K562 (cell line): Measurements from ENCODE around the gene LONRF2. TPM values are rescaled to one million over a fixed set of nuclear protein-coding genes. Genes with fewer than 3 reads are reported as not detected.

Experiments used
- ATAC-seq: fragments of 200-7000 bp; cut with Tn5 transposase; 3 replicates; pipeline ENCODE4 v1.9.1; 2020; ENCODE audit warnings: moderate library complexity
- BruUV-seq: library from RNA; stranded (reverse); fragments of 400-500 nt; replicated peaks from 2 replicates; lab custom pipeline; 2021; lab: Mats Ljungman, UMichigan
- CTCF ChIA-PET: fragments of 300-600 bp; formaldehyde crosslinking; extraction: SDS; loops from one replicate; lab custom pipeline; 2021; ENCODE audit warnings: low intra/inter-chr PET ratio; lab: Yijun Ruan, JAX
- POLR2A ChIA-PET: fragments of 300-600, 350-650 bp; sonication (Branson Sonifier 250); formaldehyde crosslinking; extraction: SDS; loops from one replicate; lab custom pipeline; 2021; ENCODE audit warnings: antibody characterized with exemption, inconsistent platforms; lab: Yijun Ruan, JAX
- DNase-seq, 4 experiments: peaks; one replicate each; pipeline versions ENCODE4 v3.0.0 to v3.0.0-alpha.2; 2011 to 2018; ENCODE audit warnings: low spot score in 3 of 4, mixed read lengths in 3 of 4; ENCODE audit errors: extremely low read depth in 1 of 4
- FAIRE-seq: peaks from 2 replicates; lab custom pipeline; 2011; peaks lifted over from hg19 to GRCh38; lab: Jason Lieb, UNC
- H2AFZ ChIP-seq: 2 replicates; pipeline ENCODE4 v1.6.0; 2011; ENCODE audit warnings: low read depth, low read length, control low read depth, inconsistent platforms
- H3K27ac ChIP-seq: fragments of 200-600 bp; 3 replicates; pipeline ENCODE4 v1.8.0; 2011; ENCODE audit warnings: low read depth, mild to moderate bottlenecking, control low read depth, inconsistent platforms, low read length, moderate library complexity, mixed read lengths; ENCODE audit errors: extremely low read depth
- H3K27me3 ChIP-seq, 2 experiments: fragments of 300-600 bp in 1 of 2; 2 replicates in 1 of 2; 3 replicates in 1 of 2; pipeline versions ENCODE4 v1.6.0 to v1.8.0; 2011; ENCODE audit warnings: inconsistent platforms in 2 of 2, low read length in 2 of 2, mild to moderate bottlenecking in 1 of 2, mixed read lengths in 1 of 2, moderate library complexity in 1 of 2; ENCODE audit not compliant: control insufficient read depth in 2 of 2, insufficient read depth in 2 of 2
- H3K36me3 ChIP-seq: fragments of 300-600 bp; 3 replicates; pipeline ENCODE4 v1.8.0; 2011; ENCODE audit warnings: mild to moderate bottlenecking, low read length, inconsistent platforms; ENCODE audit not compliant: control insufficient read depth, insufficient read depth
- H3K4me1 ChIP-seq, 2 experiments: fragments of 200-600 bp in 1 of 2; replicated peaks in 1 of 2; 2 replicates in 1 of 2; 3 replicates in 1 of 2; pipeline versions ENCODE4 v1.5.1 to v1.8.0; 2011; ENCODE audit warnings: inconsistent platforms in 2 of 2, low read length in 2 of 2, mild to moderate bottlenecking in 1 of 2, mixed read lengths in 1 of 2, moderate library complexity in 1 of 2; ENCODE audit not compliant: control insufficient read depth in 2 of 2, insufficient read depth in 2 of 2
- H3K4me2 ChIP-seq: 2 replicates; pipeline ENCODE4 v1.6.1; 2011; ENCODE audit warnings: low read length, control low read depth, inconsistent platforms, mixed read lengths; ENCODE audit not compliant: insufficient read depth
- H3K4me3 ChIP-seq: fragments of 200-600 bp; sonication (generic), shearing (Covaris generic); 2 replicates; pipeline ENCODE4 v1.5.1; 2016; ENCODE audit warnings: control low read depth, inconsistent platforms
- H3K79me2 ChIP-seq: fragments of 200-600 bp; 3 replicates; pipeline ENCODE4 v1.8.0; 2011; ENCODE audit warnings: low read length, inconsistent platforms; ENCODE audit not compliant: control insufficient read depth, insufficient read depth
- H3K9ac ChIP-seq, 2 experiments: 2 replicates each; pipeline versions ENCODE4 v1.6.0 to v1.6.1; 2011; ENCODE audit warnings: low read depth in 2 of 2, low read length in 2 of 2, control low read depth in 1 of 2, inconsistent platforms in 1 of 2, mild to moderate bottlenecking in 1 of 2, mixed read lengths in 1 of 2; ENCODE audit not compliant: insufficient read depth in 1 of 2
- H3K9me1 ChIP-seq: one replicate; pipeline ENCODE4 v1.6.0; 2011; ENCODE audit warnings: inconsistent platforms, mild to moderate bottlenecking, low read length, moderate library complexity; ENCODE audit not compliant: control insufficient read depth, insufficient read depth
- H3K9me3 ChIP-seq: replicated peaks from 2 replicates; pipeline ENCODE4 v1.5.1; 2011; ENCODE audit warnings: low read depth, low read length, inconsistent platforms; ENCODE audit not compliant: control insufficient read depth, insufficient read depth
- H4K20me1 ChIP-seq: replicated peaks from 2 replicates; pipeline ENCODE4 v1.6.1; 2011; ENCODE audit warnings: low read length, inconsistent platforms, mixed read lengths; ENCODE audit not compliant: control insufficient read depth, insufficient read depth
- GTF2A2 ChIP-seq: IDR thresholded peaks from 2 replicates; pipeline ENCODE4 v1.6.1; 2016; ENCODE audit warnings: mild to moderate bottlenecking, missing genetic modification characterization, missing compliant biosample characterization
- HDAC1 ChIP-seq, 2 experiments: fragments of 450-650 bp; IDR thresholded peaks; 2 replicates each; pipeline ENCODE4 v1.6.1; 2016 to 2017; ENCODE audit warnings: inconsistent platforms in 1 of 2, mild to moderate bottlenecking in 1 of 2, moderate library complexity in 1 of 2
- KLF10 ChIP-seq: fragments of 250-450 bp; sonication (Bioruptor Pico); IDR thresholded peaks from 2 replicates; pipeline ENCODE4 v1.6.1; 2021; ENCODE audit warnings: matching md5 sums
- MED1 ChIP-seq: sonication (generic); formaldehyde crosslinking; IDR thresholded peaks from 2 replicates; pipeline ENCODE4 v1.8.1; 2023; ENCODE audit warnings: missing genetic modification reagents, borderline replicate concordance
- NR3C1 ChIP-seq: sonication (generic); formaldehyde crosslinking; IDR thresholded peaks from 2 replicates; pipeline ENCODE4 v1.8.1; 2022; ENCODE audit warnings: missing genetic modification reagents
- PCBP1 ChIP-seq: fragments of 200-400 bp; formaldehyde crosslinking; IDR thresholded peaks from 2 replicates; pipeline ENCODE4 v1.6.1; 2018; ENCODE audit warnings: mild to moderate bottlenecking, low read depth, low read length; ENCODE audit not compliant: poor library complexity, severe bottlenecking
- PTRF ChIP-seq: fragments of 450-650 bp; IDR thresholded peaks from 2 replicates; pipeline ENCODE4 v1.6.1; 2016; ENCODE audit warnings: mild to moderate bottlenecking, missing genetic modification characterization, missing compliant biosample characterization
- SMC3 ChIP-seq: conservative IDR thresholded peaks from 2 replicates; pipeline ENCODE4 v1.6.1; 2011; ENCODE audit warnings: low read depth, low read length, improper control_type of control experiment; ENCODE audit not compliant: insufficient read depth
- TCF7L2 ChIP-seq: fragments of 150-350 bp; IDR thresholded peaks from 2 replicates; pipeline ENCODE4 v1.6.1; 2016; ENCODE audit warnings: low read depth, mild to moderate bottlenecking, low read length, moderate library complexity
- UBTF ChIP-seq, 2 experiments: IDR thresholded peaks; 2 replicates each; pipeline ENCODE4 v1.6.1; 2012; ENCODE audit warnings: improper control_type of control experiment in 2 of 2, low read depth in 2 of 2, low read length in 2 of 2, borderline replicate concordance in 1 of 2
- ZNF124 ChIP-seq: sonication (generic); formaldehyde crosslinking; IDR thresholded peaks from 2 replicates; pipeline ENCODE4 v1.8.1; 2022; ENCODE audit warnings: missing genetic modification reagents
- ZNF232 ChIP-seq: sonication (generic); formaldehyde crosslinking; IDR thresholded peaks from 2 replicates; pipeline ENCODE4 v1.8.0; 2022; ENCODE audit warnings: mild to moderate bottlenecking, missing genetic modification reagents
- ZNF316 ChIP-seq: fragments of 450-650 bp; IDR thresholded peaks from 2 replicates; pipeline ENCODE4 v1.6.1; 2016
- WGBS: fragments of 100-300 bp; shearing (Covaris generic); methylation state at CpG from one replicate; pipeline ENCODE4 v1.1.6; 2016; ENCODE audit warnings: low coverage, mixed read lengths; ENCODE audit not compliant: insufficient coverage; ENCODE audit errors: missing lambda C conversion rate; 5-methylcytosine and 5-hydroxymethylcytosine counted together
- in situ Hi-C: fragments of 300-500 bp; cut with MboI; formaldehyde crosslinking; loops from 4 replicates; pipeline ENCODE4 v1.15.0; 2018; ENCODE audit warnings: inconsistent platforms, mixed read lengths
- intact Hi-C: fragments of 100-400 bp; cut with micrococcal nuclease; formaldehyde crosslinking; loops from 2 replicates; pipeline ENCODE4 v1.14.2; 2022
- polyA plus RNA-seq, 8 experiments: library from polyadenylated mRNA; depleted of rRNA in 4 of 8; stranded (reverse) in 5 of 8; unstranded in 3 of 8; fragments of >200 nt; fragmentation: Nextera tagmentation in 2 of 8; fragmentation: Illumina TruSeq in 1 of 8; extraction: Ambion mirVana in 2 of 8; extraction: Trizol in 1 of 8; gene quantifications; 2 replicates each; pipeline versions ENCODE4 v1.2.1 to v1.2.3, GENCODE V29; 2011 to 2014; ENCODE audit warnings: inconsistent platforms in 1 of 8, missing spikeins in 1 of 8
- total RNA-seq, 7 experiments: library from RNA; depleted of rRNA in 6 of 7; stranded (reverse); fragments of >200 nt in 6 of 7; fragmentation: Illumina TruSeq in 2 of 7; extraction: Trizol in 2 of 7; gene quantifications; 2 replicates each; pipeline versions ENCODE4 v1.2.1 to v1.2.3, GENCODE V29; 2011 to 2021; ENCODE audit warnings: low replicate concordance in 1 of 7
- TF ChIP-seq, protein P1 (sequence below), 3 experiments: IDR thresholded peaks in 2 of 3; conservative IDR thresholded peaks in 1 of 3; 2 replicates each; pipeline ENCODE4 v1.5.1; 2011 to 2012; ENCODE audit warnings: low read length in 3 of 3, mild to moderate bottlenecking in 3 of 3, control low read depth in 2 of 3, improper control_type of control experiment in 1 of 3, inconsistent platforms in 1 of 3, low read depth in 1 of 3, mixed read lengths in 1 of 3, moderate library complexity in 1 of 3; ENCODE audit not compliant: insufficient read depth in 2 of 3
- TF ChIP-seq, protein P2 (sequence below): conservative IDR thresholded peaks from 2 replicates; pipeline ENCODE4 v1.6.1; 2011; ENCODE audit warnings: low read depth, mild to moderate bottlenecking, low read length; ENCODE audit not compliant: control insufficient read depth

The LONRF2 gene
- total and polyA plus RNA-seq, 9 of the 15 experiments (the other 6 are each of a cell fraction or from before 2014, with no cell fraction given), result 0.35 to 5.0 (median 2.7) TPM

DNA sequence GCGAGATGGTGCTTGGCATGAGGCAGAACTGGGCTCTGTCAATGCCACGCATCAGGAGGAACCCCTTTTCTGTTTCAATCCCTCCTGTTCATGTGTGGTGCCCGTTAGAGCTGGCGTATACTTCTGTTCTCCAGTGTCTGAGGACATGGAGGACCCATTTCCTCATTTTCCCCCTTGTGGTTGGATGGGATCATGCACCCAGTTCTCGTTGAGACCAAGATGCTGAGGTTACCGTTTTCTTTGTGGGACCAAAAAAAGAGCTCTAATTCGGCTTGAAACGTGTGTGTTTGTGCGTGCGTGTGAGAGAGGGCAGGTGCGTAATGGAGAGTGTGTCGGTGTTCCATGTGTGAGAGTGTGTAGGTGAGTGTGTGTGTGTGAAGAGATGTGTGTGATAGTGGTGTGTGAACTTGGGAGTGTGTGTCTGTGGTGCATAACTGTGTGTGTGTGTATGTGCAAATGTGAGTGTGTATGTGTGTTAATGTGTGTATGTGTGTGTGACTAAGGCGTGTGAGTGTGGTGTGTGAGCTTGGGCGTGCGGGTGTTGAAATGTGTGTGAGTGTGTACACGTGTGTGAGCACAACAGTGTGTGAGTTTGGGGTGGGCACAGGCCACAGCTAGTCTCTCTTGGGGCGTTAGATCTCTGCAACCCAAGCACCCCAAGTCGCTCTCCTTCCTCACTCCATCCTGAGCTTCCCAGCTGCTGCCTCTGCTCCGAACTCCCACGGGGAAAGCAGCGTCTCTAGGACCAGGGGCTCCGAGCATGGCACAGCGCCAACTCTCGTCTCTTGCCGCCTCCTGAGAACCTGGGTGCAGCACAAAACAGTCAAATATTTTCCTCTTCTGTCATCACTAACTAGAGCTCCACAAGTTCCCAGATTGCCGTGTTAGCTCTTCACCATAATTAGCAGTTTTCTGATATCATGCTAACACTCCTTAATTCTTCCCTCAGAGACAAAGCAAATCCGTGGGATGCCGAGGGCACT, 75.8 kb downstream of the LONRF2 start:
- FAIRE-seq (peak; percentile 92), DNase-seq (peak; percentile 48 to 64 (median 57)), ATAC-seq (peak; percentile 85)
- no peaks in the 10 kb centered on the region for H3K79me2 ChIP-seq
- POLR2A ChIA-PET, result interaction anchor here (0.5 to 1.4 kb wide), 3 partner anchors 16 to 425 kb away, joined by 3 read pairs; no protein-coding TSS in a partner anchor
- H2AFZ ChIP-seq, result peak overlapping the region; percentile 34; the same call in 1 of the 2 replicates
- in situ Hi-C loops, result loop anchor here (5.0 to 25.0 kb wide), 2 partner anchors 534 to 684 kb away; no protein-coding TSS in a partner anchor
- H4K20me1 ChIP-seq, result 0 out of 2 replicates have a peak, but pooled peaks cover 4% of the 10 kb centered on the region
- no peak overlapping the region for H3K4me3 ChIP-seq
- H3K9me3 ChIP-seq, result no peaks in the 10 kb centered on the region
- H3K36me3 ChIP-seq, result no peaks in the 10 kb centered on the region
- H3K4me1 ChIP-seq, result no peaks in the 10 kb centered on the region
- CTCF ChIA-PET, result interaction anchor here (0.5 to 1.0 kb wide), 2 partner anchors 656 to 688 kb away, joined by 3 read pairs; no protein-coding TSS in a partner anchor
- 2% methylated on average over 28 of the region's 28 CpGs for WGBS
- no peak overlapping the region for H3K4me2 ChIP-seq
- H3K27ac ChIP-seq, result no peak overlapping the region
- no peaks in the 10 kb centered on the region for H3K9me1 ChIP-seq
- no peak overlapping the region for H3K9ac ChIP-seq
- intact Hi-C loops, result loop anchor here (10.0 kb wide), 2 partner anchors 422 to 522 kb away; no protein-coding TSS in a partner anchor
- H3K27me3 ChIP-seq, result peaks cover 7 to 58% of the 10 kb centered on the region in 2 experiments; a peak in 4 of 5 replicates
- no TSS peak for BruUV-seq
- TF ChIP-seq KLF10 (CRISPR knock-in tag) (no peak), NR3C1 (CRISPR knock-in tag) (no peak), ZNF232 (no peak), ZNF316 (peak; percentile 48), GTF2A2 (tag) (no peak), UBTF (IDR thresholded peaks at IDR 0.05; ENCODE audit: borderline replicate concordance in 1 of 2, low read depth in 2 of 2, low read length in 2 of 2) (no peak), HDAC1 (IDR thresholded peaks at IDR 0.05) (peak in 1 of 2 experiments; percentile 43; a peak in 1 of 4 replicates), MED1 (CRISPR knock-in tag) (no peak), TCF7L2 (no peak), PCBP1 (no peak), SMC3 (peak; percentile 52; the same call in 1 of the 2 replicates), PTRF (tag) (no peak), ZNF124 (no peak)
- TF ChIP-seq, protein P1, sequence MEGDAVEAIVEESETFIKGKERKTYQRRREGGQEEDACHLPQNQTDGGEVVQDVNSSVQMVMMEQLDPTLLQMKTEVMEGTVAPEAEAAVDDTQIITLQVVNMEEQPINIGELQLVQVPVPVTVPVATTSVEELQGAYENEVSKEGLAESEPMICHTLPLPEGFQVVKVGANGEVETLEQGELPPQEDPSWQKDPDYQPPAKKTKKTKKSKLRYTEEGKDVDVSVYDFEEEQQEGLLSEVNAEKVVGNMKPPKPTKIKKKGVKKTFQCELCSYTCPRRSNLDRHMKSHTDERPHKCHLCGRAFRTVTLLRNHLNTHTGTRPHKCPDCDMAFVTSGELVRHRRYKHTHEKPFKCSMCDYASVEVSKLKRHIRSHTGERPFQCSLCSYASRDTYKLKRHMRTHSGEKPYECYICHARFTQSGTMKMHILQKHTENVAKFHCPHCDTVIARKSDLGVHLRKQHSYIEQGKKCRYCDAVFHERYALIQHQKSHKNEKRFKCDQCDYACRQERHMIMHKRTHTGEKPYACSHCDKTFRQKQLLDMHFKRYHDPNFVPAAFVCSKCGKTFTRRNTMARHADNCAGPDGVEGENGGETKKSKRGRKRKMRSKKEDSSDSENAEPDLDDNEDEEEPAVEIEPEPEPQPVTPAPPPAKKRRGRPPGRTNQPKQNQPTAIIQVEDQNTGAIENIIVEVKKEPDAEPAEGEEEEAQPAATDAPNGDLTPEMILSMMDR (IDR thresholded peaks at IDR 0.05 in 2 of 3, conservative IDR thresholded peaks at IDR 0.05 in 1 of 3; ENCODE audit: insufficient read depth in 2 of 3, low read depth in 1 of 3, low read length in 3 of 3), result peak; percentile 58 to 71 (median 63)
- TF ChIP-seq, protein P2, sequence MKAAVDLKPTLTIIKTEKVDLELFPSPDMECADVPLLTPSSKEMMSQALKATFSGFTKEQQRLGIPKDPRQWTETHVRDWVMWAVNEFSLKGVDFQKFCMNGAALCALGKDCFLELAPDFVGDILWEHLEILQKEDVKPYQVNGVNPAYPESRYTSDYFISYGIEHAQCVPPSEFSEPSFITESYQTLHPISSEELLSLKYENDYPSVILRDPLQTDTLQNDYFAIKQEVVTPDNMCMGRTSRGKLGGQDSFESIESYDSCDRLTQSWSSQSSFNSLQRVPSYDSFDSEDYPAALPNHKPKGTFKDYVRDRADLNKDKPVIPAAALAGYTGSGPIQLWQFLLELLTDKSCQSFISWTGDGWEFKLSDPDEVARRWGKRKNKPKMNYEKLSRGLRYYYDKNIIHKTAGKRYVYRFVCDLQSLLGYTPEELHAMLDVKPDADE, result no peak
